K562 (cell line): ENCODE measurements around the gene NCOA1. TPM values are rescaled to one million over a fixed set of nuclear protein-coding genes. Genes with fewer than 3 reads are reported as not detected.
A peak's percentile ranks its signal among the peaks of the same experiment; 100 is the strongest.

Experiments used
- BRD9 ChIP-seq: fragments of 450-650 bp; IDR thresholded peaks from 2 replicates; pipeline ENCODE4 v1.6.1; 2018; ENCODE audit warnings: low read depth; ENCODE audit not compliant: partially characterized antibody
- CCAR2 ChIP-seq: fragments of 200-400 bp; formaldehyde crosslinking; IDR thresholded peaks from 2 replicates; pipeline ENCODE4 v1.6.1; 2017; ENCODE audit warnings: mild to moderate bottlenecking, low read depth, low read length
- E2F4 ChIP-seq: sonication (generic); formaldehyde crosslinking; IDR thresholded peaks from 2 replicates; pipeline ENCODE4 v1.8.0; 2022; ENCODE audit warnings: mild to moderate bottlenecking, low read depth, missing genetic modification reagents
- EP400 ChIP-seq: fragments of 450-650 bp; IDR thresholded peaks from 2 replicates; pipeline ENCODE4 v1.6.1; 2017; ENCODE audit warnings: antibody characterized with exemption, mild to moderate bottlenecking, moderate library complexity
- HIVEP1 ChIP-seq: fragments of 250-450 bp; sonication (Bioruptor Pico); IDR thresholded peaks from 2 replicates; pipeline ENCODE4 v1.4.0; 2020; ENCODE audit warnings: mild to moderate bottlenecking
- JUN ChIP-seq, 2 experiments: sonication (generic) in 1 of 2; formaldehyde crosslinking in 1 of 2; IDR thresholded peaks; 2 replicates each; pipeline versions ENCODE4 v1.6.1 to v1.8.0; 2012 to 2022; ENCODE audit warnings: borderline replicate concordance in 2 of 2, mild to moderate bottlenecking in 2 of 2, improper control_type of control experiment in 1 of 2, low read depth in 1 of 2, low read length in 1 of 2, missing genetic modification reagents in 1 of 2
- JUND ChIP-seq, 2 experiments: IDR thresholded peaks; 2 replicates in 1 of 2; 3 replicates in 1 of 2; pipeline ENCODE4 v1.6.1; 2011; ENCODE audit warnings: borderline replicate concordance in 2 of 2, low read depth in 2 of 2, low read length in 2 of 2, improper control_type of control experiment in 1 of 2, missing biosample characterization in 1 of 2, missing genetic modification characterization in 1 of 2, missing genetic modification reagents in 1 of 2
- KAT8 ChIP-seq: fragments of 450-650 bp; IDR thresholded peaks from 2 replicates; pipeline ENCODE4 v1.6.1; 2016; ENCODE audit warnings: low read depth, mild to moderate bottlenecking
- PYGO2 ChIP-seq: fragments of 450-650 bp; IDR thresholded peaks from 2 replicates; pipeline ENCODE4 v1.6.1; 2016; ENCODE audit warnings: mild to moderate bottlenecking, missing genetic modification characterization, moderate library complexity, missing compliant biosample characterization
- RBM22 ChIP-seq: fragments of 200-400 bp; formaldehyde crosslinking; IDR thresholded peaks from 2 replicates; pipeline ENCODE4 v1.6.1; 2018; ENCODE audit warnings: low read length, low read depth; ENCODE audit not compliant: poor library complexity, severe bottlenecking
- SMARCC2 ChIP-seq: fragments of 450-650 bp; IDR thresholded peaks from 2 replicates; pipeline ENCODE4 v1.6.1; 2017; ENCODE audit warnings: antibody characterized with exemption, moderate library complexity, mild to moderate bottlenecking, low read depth
- TRIM24 ChIP-seq, 2 experiments: fragments of 450-650 bp; IDR thresholded peaks; 2 replicates each; pipeline ENCODE4 v1.6.1; 2016
- UBTF ChIP-seq, 2 experiments: IDR thresholded peaks; 2 replicates each; pipeline ENCODE4 v1.6.1; 2012; ENCODE audit warnings: improper control_type of control experiment in 2 of 2, low read depth in 2 of 2, low read length in 2 of 2, borderline replicate concordance in 1 of 2
- VEZF1 ChIP-seq: fragments of 200-800 bp; sonication (Bioruptor generic); IDR thresholded peaks from 2 replicates; pipeline ENCODE4 v1.6.1; 2017; ENCODE audit warnings: missing genetic modification characterization, missing compliant biosample characterization
- YBX1 ChIP-seq: fragments of 450-650 bp; IDR thresholded peaks from 2 replicates; pipeline ENCODE4 v1.7.1; 2016; ENCODE audit warnings: mild to moderate bottlenecking
- ZFP30 ChIP-seq: fragments of 250-450 bp; sonication (Bioruptor Pico); IDR thresholded peaks from 2 replicates; pipeline ENCODE4 v1.8.0; 2022; ENCODE audit warnings: moderate library complexity, mild to moderate bottlenecking, inconsistent platforms, borderline replicate concordance
- ZNF282 ChIP-seq: sonication (generic); formaldehyde crosslinking; IDR thresholded peaks from 2 replicates; pipeline ENCODE4 v1.8.1; 2023; ENCODE audit warnings: missing genetic modification reagents
- ZNF384 ChIP-seq: IDR thresholded peaks from 2 replicates; pipeline ENCODE4 v1.6.1; 2012; ENCODE audit warnings: low read depth, low read length, improper control_type of control experiment
- ZNF589 ChIP-seq: fragments of 200-800 bp; sonication (Bioruptor generic); IDR thresholded peaks from 2 replicates; pipeline ENCODE4 v1.6.1; 2016; ENCODE audit warnings: low read depth, missing genetic modification characterization, missing compliant biosample characterization
- ZSCAN32 ChIP-seq: fragments of 450-650 bp; formaldehyde crosslinking; IDR thresholded peaks from 2 replicates; pipeline ENCODE4 v1.4.0; 2020; ENCODE audit warnings: mild to moderate bottlenecking, moderate library complexity
- polyA plus RNA-seq, 8 experiments: library from polyadenylated mRNA; depleted of rRNA in 4 of 8; stranded (reverse) in 5 of 8; unstranded in 3 of 8; fragments of >200 nt; fragmentation: Nextera tagmentation in 2 of 8; fragmentation: Illumina TruSeq in 1 of 8; extraction: Ambion mirVana in 2 of 8; extraction: Trizol in 1 of 8; gene quantifications; 2 replicates each; pipeline versions ENCODE4 v1.2.1 to v1.2.3, GENCODE V29; 2011 to 2014; ENCODE audit warnings: inconsistent platforms in 1 of 8, missing spikeins in 1 of 8
- total RNA-seq, 7 experiments: library from RNA; depleted of rRNA in 6 of 7; stranded (reverse); fragments of >200 nt in 6 of 7; fragmentation: Illumina TruSeq in 2 of 7; extraction: Trizol in 2 of 7; gene quantifications; 2 replicates each; pipeline versions ENCODE4 v1.2.1 to v1.2.3, GENCODE V29; 2011 to 2021; ENCODE audit warnings: low replicate concordance in 1 of 7

The NCOA1 gene
- total and polyA plus RNA-seq, 9 of the 15 experiments (the other 6 are each of a cell fraction or from before 2014, with no cell fraction given) = 4.9 to 25.7 (median 17.0) TPM

- no peak for TF ChIP-seq KAT8
- TF ChIP-seq E2F4 = no peak
- TF ChIP-seq ZFP30 (CRISPR knock-in tag) = no peak
- no peak for TF ChIP-seq BRD9
- TF ChIP-seq SMARCC2 = peak; percentile 75; the same call in 1 of the 2 replicates
- no peak for TF ChIP-seq ZNF589 (CRISPR knock-in tag)
- no peak for TF ChIP-seq PYGO2 (tag)
- no peak for TF ChIP-seq EP400
- peak; percentile 96 for TF ChIP-seq JUND (IDR thresholded peaks at IDR 0.05; ENCODE audit: borderline replicate concordance, low read depth, low read length)
- TF ChIP-seq JUND (tag; IDR thresholded peaks at IDR 0.05; ENCODE audit: borderline replicate concordance, low read depth, low read length) = peak; percentile 89; the same call in 2 of the 3 replicates
- 0 out of 2 replicates have a peak, but pooled peaks have one; percentile 19 for TF ChIP-seq ZSCAN32
- peak; percentile 88 for TF ChIP-seq JUN (IDR thresholded peaks at IDR 0.05; ENCODE audit: borderline replicate concordance, low read depth, low read length)
- no peak for TF ChIP-seq JUN (CRISPR knock-in tag; IDR thresholded peaks at IDR 0.05; ENCODE audit: borderline replicate concordance)
- TF ChIP-seq TRIM24 (IDR thresholded peaks at IDR 0.05) = no peak
- TF ChIP-seq VEZF1 = peak; percentile 65
- no peak for TF ChIP-seq YBX1
- no peak for TF ChIP-seq ZNF282
- no peak for TF ChIP-seq RBM22
- peak; percentile 80 for TF ChIP-seq ZNF384
- no peak for TF ChIP-seq HIVEP1
- TF ChIP-seq CCAR2 = no peak
- 0 out of 4 replicates have a peak, but pooled peaks of 1 of the 2 experiments have one; percentile 69 for TF ChIP-seq UBTF (IDR thresholded peaks at IDR 0.05; ENCODE audit: borderline replicate concordance in 1 of 2, low read depth in 2 of 2, low read length in 2 of 2)
Observed at GRCh38 chr2:24456599-24457556, 34.2 kb upstream of the NCOA1 start (continued).
